HEK293T (cell line): ENCODE results near the gene PITPNC1.

ENCODE experiments used
- FOXK2 ChIP-seq: fragments of 450-650 bp; IDR thresholded peaks from 2 replicates; pipeline ENCODE4 v1.6.1; 2016; ENCODE audit warnings: mild to moderate bottlenecking
- FOXM1 ChIP-seq: fragments of 450-650 bp; IDR thresholded peaks from 2 replicates; pipeline ENCODE4 v1.6.1; 2017; ENCODE audit warnings: mild to moderate bottlenecking, borderline replicate concordance
- L3MBTL2 ChIP-seq: fragments of 450-650 bp; conservative IDR thresholded peaks from 2 replicates; pipeline ENCODE4 v1.6.1; 2016; ENCODE audit warnings: mild to moderate bottlenecking
- NFRKB ChIP-seq: fragments of 450-650 bp; IDR thresholded peaks from 2 replicates; pipeline ENCODE4 v1.6.1; 2016; ENCODE audit warnings: mild to moderate bottlenecking, moderate library complexity
- SP1 ChIP-seq: fragments of 450-650 bp; IDR thresholded peaks from 2 replicates; pipeline ENCODE4 v1.6.1; 2017
- SUZ12 ChIP-seq: fragments of 450-650 bp; IDR thresholded peaks from 2 replicates; pipeline ENCODE4 v1.6.1; 2016; ENCODE audit warnings: mild to moderate bottlenecking
- TARDBP ChIP-seq: fragments of 450-650 bp; IDR thresholded peaks from 2 replicates; pipeline ENCODE4 v1.6.1; 2016
- ZNF384 ChIP-seq: fragments of 450-650 bp; IDR thresholded peaks from 2 replicates; pipeline ENCODE4 v1.6.1; 2016

GRCh38 chr17:67571478-67571877 lies 194.4 kb downstream of the PITPNC1 start:
- TF ChIP-seq TARDBP (no peak), NFRKB (no peak), SP1 (no peak), SUZ12 (no peak), FOXM1 (no peak), ZNF384 (no peak), FOXK2 (no peak), L3MBTL2 (no peak)
